Measurements from ENCODE around the gene MTRR. TPM values are rescaled to one million over a fixed set of nuclear protein-coding genes. Genes with fewer than 3 reads are reported as not detected.

The MTRR gene
- polyA plus RNA-seq, 1 experiment, result 65.4 TPM

GRCh38 chr5:7855611-7856010 is 13.3 kb upstream of the MTRR start:
- POLR2A ChIA-PET, result no interaction called here
- H3K27me3 ChIP-seq (ENCODE audit: control insufficient read depth, insufficient read depth, low read length), result peaks cover 3% of the 10 kb centered on the region
- DNase-seq (ENCODE audit: low read depth), result no peak
- CTCF ChIA-PET, result interaction anchor here (2.7 kb wide), 1 partner anchor 12 kb away, joined by 10 read pairs; no protein-coding TSS in a partner anchor
- no peak overlapping the region for H3K4me3 ChIP-seq (ENCODE audit: low read depth, low read length)
- TF ChIP-seq CTCF (IDR thresholded peaks at IDR 0.05; ENCODE audit: insufficient read depth, low read depth, low read length), result no peak
- H3K36me3 ChIP-seq (ENCODE audit: control insufficient read depth, insufficient read depth, low read length), result 0 out of 2 replicates have a peak, but pooled peaks cover 2% of the 10 kb centered on the region

GRCh38 chr5:7856855-7857254 is 12.1 kb upstream of the MTRR start:
- CTCF ChIA-PET, result interaction anchor here (1.2 to 2.7 kb wide), 2 partner anchors 11 kb away, joined by 3 to 10 read pairs; no protein-coding TSS in a partner anchor
- no peak overlapping the region for H3K4me3 ChIP-seq (ENCODE audit: low read depth, low read length)
- no peak for DNase-seq (ENCODE audit: low read depth)
- H3K36me3 ChIP-seq (ENCODE audit: control insufficient read depth, insufficient read depth, low read length), result peaks cover 3% of the 10 kb centered on the region; the same call in 1 of the 2 replicates
- POLR2A ChIA-PET, result no interaction called here
- no peaks in the 10 kb centered on the region for H3K27me3 ChIP-seq (ENCODE audit: control insufficient read depth, insufficient read depth, low read length)
- peak; percentile 64 for TF ChIP-seq CTCF (IDR thresholded peaks at IDR 0.05; ENCODE audit: insufficient read depth, low read depth, low read length)

DNA sequence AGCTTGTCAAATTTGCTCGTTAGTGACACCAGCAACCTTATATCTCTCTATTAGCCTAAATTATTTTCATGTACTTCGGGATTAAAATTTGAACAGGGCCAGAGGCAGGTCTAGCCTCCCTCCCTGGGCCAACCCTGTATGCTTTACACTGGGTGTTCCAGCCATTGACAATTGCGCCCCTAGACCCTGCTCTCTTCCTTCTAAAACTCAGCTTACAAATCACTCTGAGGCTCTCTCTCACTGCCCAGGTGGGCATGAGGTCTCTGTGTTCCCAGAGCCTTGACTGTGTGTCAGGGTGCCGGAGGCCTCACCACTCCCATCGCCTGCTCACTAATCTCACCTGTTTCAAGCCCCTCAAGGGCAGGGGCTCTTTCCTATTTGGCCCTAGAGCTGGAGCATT is 11.6 kb upstream of the MTRR start:
- no peak for TF ChIP-seq CTCF (IDR thresholded peaks at IDR 0.05; ENCODE audit: insufficient read depth, low read depth, low read length)
- DNase-seq (ENCODE audit: low read depth), result no peak
- no peak overlapping the region for H3K4me3 ChIP-seq (ENCODE audit: low read depth, low read length)
- H3K27me3 ChIP-seq (ENCODE audit: control insufficient read depth, insufficient read depth, low read length), result no peaks in the 10 kb centered on the region
- H3K36me3 ChIP-seq (ENCODE audit: control insufficient read depth, insufficient read depth, low read length), result peaks cover 5% of the 10 kb centered on the region
- CTCF ChIA-PET, result interaction anchor here (1.0 to 2.7 kb wide), 2 partner anchors 10 to 18 kb away, joined by 5 to 10 read pairs; no protein-coding TSS in a partner anchor
- POLR2A ChIA-PET, result no interaction called here

- no peaks in the 10 kb centered on the region for H3K27me3 ChIP-seq (ENCODE audit: control insufficient read depth, insufficient read depth, low read length)
- H3K36me3 ChIP-seq (ENCODE audit: control insufficient read depth, insufficient read depth, low read length), result peaks cover 5% of the 10 kb centered on the region
- DNase-seq (ENCODE audit: low read depth), result no peak
- H3K4me3 ChIP-seq (ENCODE audit: low read depth, low read length), result no peak overlapping the region
- TF ChIP-seq CTCF (IDR thresholded peaks at IDR 0.05; ENCODE audit: insufficient read depth, low read depth, low read length), result no peak
- POLR2A ChIA-PET, result no interaction called here
- CTCF ChIA-PET, result interaction anchor here (0.9 to 2.7 kb wide), 4 partner anchors 9 to 20 kb away, joined by 3 to 10 read pairs (median 4); no protein-coding TSS in a partner anchor
Measured at GRCh38 chr5:7857926-7858632, 10.9 kb upstream of the MTRR start.

GRCh38 chr5:7866196-7866595 is 2.8 kb upstream of the MTRR start:
- H3K27me3 ChIP-seq (ENCODE audit: control insufficient read depth, insufficient read depth, low read length), result no peaks in the 10 kb centered on the region
- no peak for TF ChIP-seq CTCF (IDR thresholded peaks at IDR 0.05; ENCODE audit: insufficient read depth, low read depth, low read length)
- DNase-seq (ENCODE audit: low read depth), result no peak
- peaks cover 4% of the 10 kb centered on the region for H3K36me3 ChIP-seq (ENCODE audit: control insufficient read depth, insufficient read depth, low read length)
- H3K4me3 ChIP-seq (ENCODE audit: low read depth, low read length), result no peak overlapping the region
- CTCF ChIA-PET, result interaction anchor here (2.4 kb wide), 1 partner anchor 9 kb away, joined by 10 read pairs; no protein-coding TSS in a partner anchor
- POLR2A ChIA-PET, result no interaction called here

Measured in BJ (cell line).